Natural killer cell (primary cell): ENCODE measurements around the gene KHDRBS2. TPM values are rescaled to one million over a fixed set of nuclear protein-coding genes. Genes with fewer than 3 reads are reported as not detected.
"Not testable (repeated sequence)": the region's sequence is repeated elsewhere in the genome, so short reads cannot be mapped to it uniquely, and the experiment has no call there.

Source experiments
- ATAC-seq, 3 donors: fragments of 150-1000 bp in 2 of 3; fragments of 200-7000 bp in 1 of 3; cut with Tn5 transposase; 1 replicate in 1 of 3; 2 replicates in 2 of 3; pipeline ENCODE4 v1.10.0; 2021; ENCODE audit warnings: mild to moderate bottlenecking in 2 of 3, moderate library complexity in 2 of 3
- DNase-seq, 2 donors: peaks; one replicate each; pipeline versions ENCODE4 v3.0.0 to v3.0.0-alpha.2; 2013 to 2021; ENCODE audit warnings: mixed read lengths in 1 of 2
- H3K27ac ChIP-seq: one replicate; pipeline ENCODE4 v1.5.1; 2013; ENCODE audit warnings: mild to moderate bottlenecking, low read length
- H3K27me3 ChIP-seq: one replicate; pipeline ENCODE4 v1.6.1; 2013; ENCODE audit warnings: low read length; ENCODE audit not compliant: control insufficient read depth, insufficient read depth
- H3K36me3 ChIP-seq: one replicate; pipeline ENCODE4 v1.6.1; 2013; ENCODE audit warnings: low read length; ENCODE audit not compliant: control insufficient read depth, insufficient read depth
- H3K4me1 ChIP-seq: one replicate; pipeline ENCODE4 v1.6.1; 2013; ENCODE audit warnings: low read length; ENCODE audit not compliant: control insufficient read depth, insufficient read depth
- H3K4me3 ChIP-seq: one replicate; pipeline ENCODE4 v1.5.1; 2013; ENCODE audit warnings: low read length
- H3K9me3 ChIP-seq: one replicate; pipeline ENCODE4 v1.6.1; 2013; ENCODE audit warnings: low read length; ENCODE audit not compliant: control insufficient read depth, insufficient read depth
- H3K27ac Mint-ChIP-seq, 2 donors: one replicate each; pipeline ENCODE4 v1.8.0; 2022; ENCODE audit warnings: mild to moderate bottlenecking in 2 of 2, mixed read lengths in 2 of 2, moderate library complexity in 1 of 2
- H3K27me3 Mint-ChIP-seq, 2 donors: one replicate each; pipeline ENCODE4 v1.8.0; 2022; ENCODE audit warnings: low read depth in 2 of 2, mixed read lengths in 2 of 2
- H3K36me3 Mint-ChIP-seq: one replicate; pipeline ENCODE4 v1.8.0; 2022; ENCODE audit warnings: mixed read lengths
- H3K4me1 Mint-ChIP-seq, 2 donors: one replicate each; pipeline ENCODE4 v1.8.0; 2022; ENCODE audit warnings: mixed read lengths in 2 of 2
- H3K4me3 Mint-ChIP-seq: one replicate; pipeline ENCODE4 v1.8.0; 2022; ENCODE audit warnings: mild to moderate bottlenecking, moderate library complexity, mixed read lengths
- H3K9me3 Mint-ChIP-seq, 2 donors: one replicate each; pipeline ENCODE4 v1.8.0; 2022; ENCODE audit warnings: mixed read lengths in 2 of 2
- WGBS: methylation state at CpG from one replicate; pipeline ENCODE4 v1.1.7; 2013; ENCODE audit warnings: missing lambda C conversion rate; ENCODE audit not compliant: insufficient coverage; 5-methylcytosine and 5-hydroxymethylcytosine counted together
- intact Hi-C: fragments of 100-400 bp; cut with micrococcal nuclease; formaldehyde crosslinking; loops from one replicate; pipeline ENCODE4 v1.14.2; 2022
- total RNA-seq, 4 donors: library from RNA; stranded (reverse); fragments of 120-200 nt in 1 of 4; gene quantifications; one replicate each; pipeline versions ENCODE4 v1.2.3 to v1.2.4, GENCODE V29; 2013 to 2022
- TF ChIP-seq, protein P1 (sequence below): fragments of 200-600 bp; IDR thresholded peaks from one replicate; pipeline ENCODE4 v1.8.0; 2022; ENCODE audit warnings: antibody characterized with exemption

KHDRBS2 gene
- total RNA-seq, 3 donors from 2014 or later (not counting 1 experiment from before 2014, with no cell fraction given) = 0.15 to 0.26 TPM; not detected in 1

DNA sequence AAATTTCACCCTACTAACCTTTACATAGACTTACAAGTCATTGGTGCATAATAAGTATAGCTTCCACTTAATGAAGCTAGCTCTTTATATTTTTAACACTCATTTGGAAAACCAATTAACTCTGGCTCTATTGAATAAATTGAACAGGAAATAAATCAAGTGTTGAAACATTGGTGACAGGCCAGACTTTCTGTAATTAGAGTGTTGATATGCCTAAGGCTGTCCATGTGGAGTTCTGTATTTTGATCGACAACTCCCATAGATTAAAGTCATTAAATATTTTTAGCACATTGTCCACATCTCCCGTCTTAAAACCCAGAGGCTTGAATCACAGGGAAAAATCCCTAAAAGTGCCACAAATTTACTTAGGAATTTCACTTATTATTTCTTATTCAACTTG lies 468.3 kb downstream of the KHDRBS2 start:
- Mint-ChIP-seq H3K4me1 (no peaks in the 10 kb centered on the region), H3K4me3 (no peak overlapping the region), H3K36me3 (no peaks in the 10 kb centered on the region), H3K27ac (no peak overlapping the region), H3K9me3 (peaks cover 14 to 15% of the 10 kb centered on the region in 2 donors), H3K27me3 (no peaks in the 10 kb centered on the region)
- H3K4me3 ChIP-seq = no peak overlapping the region
- intact Hi-C loops = no loop called here
- TF ChIP-seq, protein P1, sequence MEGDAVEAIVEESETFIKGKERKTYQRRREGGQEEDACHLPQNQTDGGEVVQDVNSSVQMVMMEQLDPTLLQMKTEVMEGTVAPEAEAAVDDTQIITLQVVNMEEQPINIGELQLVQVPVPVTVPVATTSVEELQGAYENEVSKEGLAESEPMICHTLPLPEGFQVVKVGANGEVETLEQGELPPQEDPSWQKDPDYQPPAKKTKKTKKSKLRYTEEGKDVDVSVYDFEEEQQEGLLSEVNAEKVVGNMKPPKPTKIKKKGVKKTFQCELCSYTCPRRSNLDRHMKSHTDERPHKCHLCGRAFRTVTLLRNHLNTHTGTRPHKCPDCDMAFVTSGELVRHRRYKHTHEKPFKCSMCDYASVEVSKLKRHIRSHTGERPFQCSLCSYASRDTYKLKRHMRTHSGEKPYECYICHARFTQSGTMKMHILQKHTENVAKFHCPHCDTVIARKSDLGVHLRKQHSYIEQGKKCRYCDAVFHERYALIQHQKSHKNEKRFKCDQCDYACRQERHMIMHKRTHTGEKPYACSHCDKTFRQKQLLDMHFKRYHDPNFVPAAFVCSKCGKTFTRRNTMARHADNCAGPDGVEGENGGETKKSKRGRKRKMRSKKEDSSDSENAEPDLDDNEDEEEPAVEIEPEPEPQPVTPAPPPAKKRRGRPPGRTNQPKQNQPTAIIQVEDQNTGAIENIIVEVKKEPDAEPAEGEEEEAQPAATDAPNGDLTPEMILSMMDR = no peak
- no peaks in the 10 kb centered on the region for H3K36me3 ChIP-seq
- 92% methylated on average over 2 of the region's 2 CpGs for WGBS
- ATAC-seq (no peak), DNase-seq (no peak)
- no peak overlapping the region for H3K27ac ChIP-seq
- no peaks in the 10 kb centered on the region for H3K9me3 ChIP-seq
- H3K4me1 ChIP-seq = no peaks in the 10 kb centered on the region
- no peaks in the 10 kb centered on the region for H3K27me3 ChIP-seq

DNA sequence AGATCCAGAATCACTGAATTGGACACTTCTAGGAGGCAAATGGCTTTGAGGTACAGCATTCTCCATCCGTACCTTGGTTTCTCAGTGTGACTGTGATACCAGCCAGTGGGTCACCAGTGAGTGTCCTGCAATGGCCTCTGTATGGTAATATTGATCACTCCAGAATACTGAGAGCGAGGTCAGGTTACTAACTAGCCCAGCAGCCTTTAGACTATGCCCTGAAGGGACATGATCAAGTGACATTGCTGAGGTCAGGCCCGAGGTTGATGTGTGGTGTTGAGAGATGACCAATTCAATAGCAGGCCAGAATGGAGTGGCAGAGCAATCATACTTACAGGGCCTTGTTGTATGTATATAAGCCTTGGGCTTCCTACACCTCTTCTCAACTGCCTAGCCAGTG lies 476.0 kb downstream of the KHDRBS2 start:
- 71% methylated on average over 3 of the region's 3 CpGs for WGBS

DNA sequence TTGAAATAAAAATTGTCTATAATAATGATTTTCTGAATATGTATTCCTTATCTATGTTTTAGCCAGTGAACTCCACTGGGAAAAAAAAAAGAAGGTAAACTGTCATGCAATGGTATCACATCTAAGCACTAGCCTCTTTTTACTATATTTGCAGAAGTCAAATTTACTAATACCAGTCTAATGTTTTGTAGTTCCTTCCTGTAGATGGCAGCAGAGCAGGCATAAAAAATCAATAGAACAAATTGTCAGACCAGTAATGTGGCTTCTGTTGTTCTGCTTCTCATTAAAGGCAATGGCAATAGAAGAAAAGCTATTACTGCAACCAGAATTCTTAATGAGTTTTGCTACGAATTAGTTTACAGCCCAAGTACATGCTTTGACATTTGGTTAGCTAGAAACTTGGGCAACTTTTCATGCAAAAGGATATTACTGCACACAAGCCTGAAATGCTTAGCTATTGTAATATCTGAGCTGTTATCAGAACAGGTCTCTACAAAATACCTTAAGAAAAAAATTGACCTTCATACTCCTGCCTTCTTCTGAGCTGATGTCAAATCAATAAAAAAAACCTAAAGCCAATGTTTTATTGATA lies 476.9 kb downstream of the KHDRBS2 start:
- H3K9me3 Mint-ChIP-seq = peaks cover 2 to 20% of the 10 kb centered on the region in 2 donors
- H3K27me3 ChIP-seq = no peaks in the 10 kb centered on the region
- peaks cover 11% of the 10 kb centered on the region for H3K36me3 Mint-ChIP-seq
- no peaks in the 10 kb centered on the region for H3K4me1 Mint-ChIP-seq
- no peak overlapping the region for H3K27ac ChIP-seq
- ATAC-seq (no peak), DNase-seq (no peak)
- H3K36me3 ChIP-seq = no peaks in the 10 kb centered on the region
- no peaks in the 10 kb centered on the region for H3K27me3 Mint-ChIP-seq
- intact Hi-C loops = no loop called here
- no peak overlapping the region for H3K27ac Mint-ChIP-seq
- TF ChIP-seq, protein P1 = no peak
- no peak overlapping the region for H3K4me3 ChIP-seq
- H3K4me1 ChIP-seq = no peaks in the 10 kb centered on the region
- peaks cover 6% of the 10 kb centered on the region for H3K9me3 ChIP-seq
- 20% methylated on average over 1 of the region's 1 CpG for WGBS
- no peak overlapping the region for H3K4me3 Mint-ChIP-seq

More for the DNA sequence above, 476.0 kb downstream of the KHDRBS2 start:
- H3K36me3 ChIP-seq = no peaks in the 10 kb centered on the region
- Mint-ChIP-seq H3K36me3 (peaks cover 6% of the 10 kb centered on the region), H3K27ac (no peak overlapping the region), H3K4me1 (no peaks in the 10 kb centered on the region), H3K27me3 (no peaks in the 10 kb centered on the region), H3K9me3 (peaks cover 2 to 17% of the 10 kb centered on the region in 2 donors), H3K4me3 (no peak overlapping the region)
- ATAC-seq (no peak), DNase-seq (no peak)
- H3K4me1 ChIP-seq = no peaks in the 10 kb centered on the region
- H3K4me3 ChIP-seq = no peak overlapping the region
- H3K9me3 ChIP-seq = no peaks in the 10 kb centered on the region
- no peak overlapping the region for H3K27ac ChIP-seq
- H3K27me3 ChIP-seq = no peaks in the 10 kb centered on the region
- TF ChIP-seq, protein P1 = no peak
- intact Hi-C loops = no loop called here

DNA sequence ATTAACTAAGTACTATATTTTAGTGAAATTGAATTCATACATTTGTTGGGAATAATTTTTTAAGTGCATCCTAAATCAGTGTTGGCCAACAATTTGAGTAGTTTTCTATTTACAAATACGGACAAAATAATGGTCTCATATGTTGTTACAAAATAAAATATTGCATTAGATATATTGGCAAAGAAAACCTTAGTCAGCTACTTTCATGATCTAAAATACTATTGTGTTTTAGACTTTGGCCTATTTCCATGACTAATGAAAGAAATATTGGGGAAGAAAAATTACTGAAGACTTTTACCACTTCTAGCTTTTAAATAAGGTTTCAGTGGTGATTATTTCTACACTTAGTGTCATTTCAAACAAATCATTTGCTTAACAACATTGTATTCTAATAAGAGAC lies 498.0 kb downstream of the KHDRBS2 start:
- WGBS = no CpG with 5 or more reads among the region's 1 CpG
- no peaks in the 10 kb centered on the region for H3K9me3 ChIP-seq
- TF ChIP-seq, protein P1 = no peak
- no peaks in the 10 kb centered on the region for H3K36me3 Mint-ChIP-seq
- H3K27ac Mint-ChIP-seq = no peak overlapping the region
- ATAC-seq (no peak), DNase-seq (no peak)
- no peaks in the 10 kb centered on the region for H3K36me3 ChIP-seq
- H3K27ac ChIP-seq = no peak overlapping the region
- H3K4me1 Mint-ChIP-seq = no peaks in the 10 kb centered on the region
- no peak overlapping the region for H3K4me3 Mint-ChIP-seq
- peaks cover 8% of the 10 kb centered on the region in 2 donors for H3K9me3 Mint-ChIP-seq
- H3K4me1 ChIP-seq = no peaks in the 10 kb centered on the region
- H3K27me3 Mint-ChIP-seq = no peaks in the 10 kb centered on the region
- intact Hi-C loops = no loop called here
- no peak overlapping the region for H3K4me3 ChIP-seq
- no peaks in the 10 kb centered on the region for H3K27me3 ChIP-seq

DNA sequence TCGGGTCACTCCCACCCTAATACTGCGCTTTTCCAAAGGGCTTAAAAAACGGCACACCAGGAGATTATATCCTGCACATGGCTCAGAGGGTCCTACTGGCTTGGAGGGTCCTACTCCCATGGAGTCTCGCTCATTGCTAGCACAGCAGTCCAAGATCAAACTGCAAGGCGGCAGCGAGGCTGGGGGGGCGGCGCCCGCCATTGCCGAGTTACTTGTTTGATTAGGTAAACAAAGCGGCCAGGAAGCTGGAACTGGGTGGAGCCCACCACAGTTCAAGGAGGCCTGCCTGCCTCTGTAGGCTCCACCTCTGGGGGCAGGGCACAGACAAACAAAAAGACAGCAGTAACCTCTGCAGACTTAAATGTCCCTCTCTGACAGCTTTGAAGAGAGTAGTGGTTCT lies 516.6 kb downstream of the KHDRBS2 start:
- H3K4me1 ChIP-seq = not testable (repeated sequence)

More for the DNA sequence above, 516.6 kb downstream of the KHDRBS2 start:
- H3K4me1 Mint-ChIP-seq, H3K27me3 Mint-ChIP-seq, H3K36me3 Mint-ChIP-seq, H3K4me3 Mint-ChIP-seq, DNase-seq, H3K27me3 ChIP-seq, H3K4me3 ChIP-seq, intact Hi-C loops, ATAC-seq, H3K36me3 ChIP-seq, H3K27ac Mint-ChIP-seq, H3K9me3 ChIP-seq, H3K27ac ChIP-seq: not testable (repeated sequence)
- WGBS = 96% methylated on average over 11 of the region's 11 CpGs
- H3K9me3 Mint-ChIP-seq = peaks cover 15 to 32% of the 10 kb centered on the region in 2 donors
